ENCODE measurements around the gene KHDRBS2. TPM values are rescaled to one million over a fixed set of nuclear protein-coding genes. Genes with fewer than 3 reads are reported as not detected.
A peak's percentile ranks its signal among the peaks of the same experiment; 100 is the strongest.

Gene KHDRBS2
- total RNA-seq, 1 donor from 2014 or later = not detected

GRCh38 chr6:61869632-61870400 lies 416.2 kb downstream of the KHDRBS2 start:
- H3K27ac Mint-ChIP-seq (ENCODE audit: unreplicated experiment) = no peak overlapping the region
- H3K4me3 Mint-ChIP-seq (ENCODE audit: unreplicated experiment) = no peak overlapping the region
- no peak for TF ChIP-seq CTCF (IDR thresholded peaks at IDR 0.05)
- H3K27me3 Mint-ChIP-seq (ENCODE audit: low read depth) = no peaks in the 10 kb centered on the region
- H3K36me3 Mint-ChIP-seq (ENCODE audit: low read depth) = peaks cover 2% of the 10 kb centered on the region
- H3K9me3 Mint-ChIP-seq (ENCODE audit: low read depth) = peaks cover 17% of the 10 kb centered on the region
- no peak for DNase-seq (ENCODE audit: low spot score)
- no peaks in the 10 kb centered on the region for H3K4me1 Mint-ChIP-seq (ENCODE audit: low read depth)

DNA sequence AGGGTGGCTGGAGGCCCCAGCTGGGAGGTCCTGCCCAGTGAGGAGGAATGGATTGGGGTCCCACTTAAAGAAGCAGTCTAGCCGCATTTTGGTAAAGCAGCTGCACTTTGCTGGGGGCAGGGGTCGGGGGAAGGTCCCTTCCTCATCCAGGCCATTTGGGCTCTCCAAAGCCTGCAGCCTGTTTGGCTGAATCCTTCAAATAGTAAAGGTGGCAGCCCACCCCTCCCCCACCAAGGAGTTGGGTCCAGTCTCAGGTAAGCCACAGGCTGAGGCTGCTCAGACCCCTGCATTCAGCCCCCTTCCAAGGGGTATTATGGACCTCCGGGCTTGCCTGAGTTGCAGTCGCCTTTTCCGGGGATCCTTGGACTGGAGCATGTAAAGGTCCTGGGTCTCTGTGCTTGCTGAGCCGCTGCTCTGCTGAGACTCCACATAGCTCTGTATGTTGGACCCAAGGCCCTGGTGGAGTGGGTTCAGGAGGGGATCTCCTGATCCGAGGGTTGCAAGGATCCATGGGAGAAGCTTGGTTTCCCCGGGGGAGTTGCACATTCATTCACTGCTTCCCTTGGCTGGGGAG lies 417.4 kb downstream of the KHDRBS2 start:
- peak; percentile 68 for DNase-seq (ENCODE audit: low spot score)
- H3K9me3 Mint-ChIP-seq (ENCODE audit: low read depth) = peaks cover 27% of the 10 kb centered on the region
- H3K27me3 Mint-ChIP-seq (ENCODE audit: low read depth) = no peaks in the 10 kb centered on the region
- TF ChIP-seq CTCF (IDR thresholded peaks at IDR 0.05) = no peak
- H3K27ac Mint-ChIP-seq (ENCODE audit: unreplicated experiment) = no peak overlapping the region
- H3K36me3 Mint-ChIP-seq (ENCODE audit: low read depth) = peaks cover 2% of the 10 kb centered on the region
- H3K4me3 Mint-ChIP-seq (ENCODE audit: unreplicated experiment) = no peak overlapping the region
- H3K4me1 Mint-ChIP-seq (ENCODE audit: low read depth) = no peaks in the 10 kb centered on the region

GRCh38 chr6:61867635-61868034 lies 418.4 kb downstream of the KHDRBS2 start:
- Mint-ChIP-seq H3K27ac (ENCODE audit: unreplicated experiment) (no peak overlapping the region), H3K9me3 (ENCODE audit: low read depth) (peaks cover 36% of the 10 kb centered on the region), H3K4me1 (ENCODE audit: low read depth) (no peaks in the 10 kb centered on the region), H3K36me3 (ENCODE audit: low read depth) (peaks cover 2% of the 10 kb centered on the region), H3K27me3 (ENCODE audit: low read depth) (no peaks in the 10 kb centered on the region), H3K4me3 (ENCODE audit: unreplicated experiment) (no peak overlapping the region)
- peak; percentile 80 for DNase-seq (ENCODE audit: low spot score)
- no peak for TF ChIP-seq CTCF (IDR thresholded peaks at IDR 0.05)

DNA sequence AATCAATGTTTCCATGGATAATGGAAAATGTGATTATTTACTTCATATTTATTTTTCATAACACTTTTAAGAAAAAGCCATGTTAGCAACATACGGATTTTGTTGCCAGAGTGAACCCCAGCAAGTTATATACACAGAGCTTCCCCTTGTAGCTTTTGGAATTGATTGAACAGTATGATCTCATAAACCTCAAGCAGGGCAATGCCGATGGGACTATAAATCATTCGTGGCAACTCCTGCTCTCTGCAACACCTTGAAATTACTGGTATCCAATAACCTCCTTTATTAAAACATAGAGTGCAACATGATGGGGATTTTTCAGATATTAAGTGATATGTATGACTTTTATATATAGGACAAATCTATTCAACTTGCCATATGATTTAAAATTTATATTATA lies 428.5 kb downstream of the KHDRBS2 start:
- no peaks in the 10 kb centered on the region for H3K27me3 Mint-ChIP-seq (ENCODE audit: low read depth)
- no peaks in the 10 kb centered on the region for H3K4me1 Mint-ChIP-seq (ENCODE audit: low read depth)
- TF ChIP-seq CTCF (IDR thresholded peaks at IDR 0.05) = no peak
- no peak overlapping the region for H3K4me3 Mint-ChIP-seq (ENCODE audit: unreplicated experiment)
- peaks cover 21% of the 10 kb centered on the region for H3K9me3 Mint-ChIP-seq (ENCODE audit: low read depth)
- H3K36me3 Mint-ChIP-seq (ENCODE audit: low read depth) = no peaks in the 10 kb centered on the region
- DNase-seq (ENCODE audit: low spot score) = no peak
- no peak overlapping the region for H3K27ac Mint-ChIP-seq (ENCODE audit: unreplicated experiment)

- Mint-ChIP-seq H3K27ac (ENCODE audit: unreplicated experiment) (no peak overlapping the region), H3K4me1 (ENCODE audit: low read depth) (no peaks in the 10 kb centered on the region), H3K9me3 (ENCODE audit: low read depth) (no peaks in the 10 kb centered on the region), H3K36me3 (ENCODE audit: low read depth) (no peaks in the 10 kb centered on the region), H3K27me3 (ENCODE audit: low read depth) (no peaks in the 10 kb centered on the region), H3K4me3 (ENCODE audit: unreplicated experiment) (no peak overlapping the region)
- DNase-seq (ENCODE audit: low spot score) = no peak
- no peak for TF ChIP-seq CTCF (IDR thresholded peaks at IDR 0.05)
Observed at GRCh38 chr6:61841958-61842357, 444.1 kb downstream of the KHDRBS2 start.

All from chondrocyte (in vitro differentiated cells).